Activated T-helper 17 cell treated with anti-CD3 and anti-CD28 coated beads, Interleukin-2, amount 50 U/mL, for 72 hours (primary cell): ENCODE measurements around the gene PRXL2C. TPM values are rescaled to one million over a fixed set of nuclear protein-coding genes. Genes with fewer than 3 reads are reported as not detected.
"Not testable (repeated sequence)": the region's sequence is repeated elsewhere in the genome, so short reads cannot be mapped to it uniquely, and the experiment has no call there.

Experiments
- ATAC-seq: fragments of 150-1000 bp; cut with Tn5 transposase; replicated peaks from 2 replicates; pipeline ENCODE4 v1.10.0; 2021; ENCODE audit warnings: mild to moderate bottlenecking, moderate library complexity
- H3K27ac Mint-ChIP-seq: one replicate; pipeline ENCODE4 v1.8.0; 2022; ENCODE audit warnings: mixed read lengths
- H3K27me3 Mint-ChIP-seq: one replicate; pipeline ENCODE4 v1.8.0; 2022; ENCODE audit warnings: mixed read lengths
- H3K36me3 Mint-ChIP-seq: one replicate; pipeline ENCODE4 v1.8.0; 2022; ENCODE audit warnings: low read depth, mild to moderate bottlenecking, mixed read lengths
- H3K4me1 Mint-ChIP-seq: one replicate; pipeline ENCODE4 v1.8.0; 2022; ENCODE audit warnings: mixed read lengths
- H3K4me3 Mint-ChIP-seq: one replicate; pipeline ENCODE4 v1.8.0; 2022; ENCODE audit warnings: mild to moderate bottlenecking, mixed read lengths
- H3K9me3 Mint-ChIP-seq: one replicate; pipeline ENCODE4 v1.8.0; 2022; ENCODE audit warnings: mixed read lengths
- total RNA-seq, 2 donors: library from RNA; stranded (reverse); gene quantifications; one replicate each; pipeline ENCODE4 v1.2.3, GENCODE V29; 2022

Gene PRXL2C, protein sequence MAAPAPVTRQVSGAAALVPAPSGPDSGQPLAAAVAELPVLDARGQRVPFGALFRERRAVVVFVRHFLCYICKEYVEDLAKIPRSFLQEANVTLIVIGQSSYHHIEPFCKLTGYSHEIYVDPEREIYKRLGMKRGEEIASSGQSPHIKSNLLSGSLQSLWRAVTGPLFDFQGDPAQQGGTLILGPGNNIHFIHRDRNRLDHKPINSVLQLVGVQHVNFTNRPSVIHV
- total RNA-seq, result 10 to 100 TPM; 12.7 to 18.7 TPM

DNA sequence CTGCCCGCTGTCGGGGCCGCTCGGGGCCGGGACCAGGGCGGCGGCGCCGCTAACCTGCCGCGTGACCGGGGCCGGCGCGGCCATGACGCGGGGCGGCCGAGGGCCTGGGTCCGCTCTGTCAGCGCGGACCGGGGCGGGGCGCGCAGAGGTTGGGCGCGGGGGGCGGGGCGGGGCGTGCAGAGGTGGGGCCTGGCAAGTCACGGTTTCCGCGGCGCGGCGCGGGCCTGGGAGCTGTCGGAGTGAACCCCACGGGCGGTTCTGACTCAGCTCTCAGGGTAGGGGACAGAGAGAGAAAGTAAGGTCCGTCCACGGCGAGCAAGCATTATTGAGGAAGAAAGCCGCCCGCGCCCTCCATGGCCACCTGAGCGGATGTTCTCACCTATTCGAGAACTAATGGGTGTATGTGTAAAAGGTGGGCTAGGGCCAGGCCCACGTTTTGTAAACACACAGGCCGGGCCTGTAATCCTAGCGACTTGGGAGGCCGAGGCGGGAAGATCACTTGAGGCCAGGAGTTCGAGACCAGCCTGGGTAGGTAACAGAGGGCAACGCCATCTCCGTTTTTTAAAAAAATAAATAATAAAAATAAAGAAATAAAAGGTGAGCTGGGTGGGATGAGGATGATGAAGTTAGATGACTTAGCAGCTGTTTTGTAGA lies at the start of gene PRXL2C:
TSS of gene PRXL2C (minus strand) at position 120 of the 654 bp plus-strand sequence. CDS start at position 84, 36 bp downstream.
- peaks cover 18% of the 10 kb centered on the region for H3K36me3 Mint-ChIP-seq

DNA sequence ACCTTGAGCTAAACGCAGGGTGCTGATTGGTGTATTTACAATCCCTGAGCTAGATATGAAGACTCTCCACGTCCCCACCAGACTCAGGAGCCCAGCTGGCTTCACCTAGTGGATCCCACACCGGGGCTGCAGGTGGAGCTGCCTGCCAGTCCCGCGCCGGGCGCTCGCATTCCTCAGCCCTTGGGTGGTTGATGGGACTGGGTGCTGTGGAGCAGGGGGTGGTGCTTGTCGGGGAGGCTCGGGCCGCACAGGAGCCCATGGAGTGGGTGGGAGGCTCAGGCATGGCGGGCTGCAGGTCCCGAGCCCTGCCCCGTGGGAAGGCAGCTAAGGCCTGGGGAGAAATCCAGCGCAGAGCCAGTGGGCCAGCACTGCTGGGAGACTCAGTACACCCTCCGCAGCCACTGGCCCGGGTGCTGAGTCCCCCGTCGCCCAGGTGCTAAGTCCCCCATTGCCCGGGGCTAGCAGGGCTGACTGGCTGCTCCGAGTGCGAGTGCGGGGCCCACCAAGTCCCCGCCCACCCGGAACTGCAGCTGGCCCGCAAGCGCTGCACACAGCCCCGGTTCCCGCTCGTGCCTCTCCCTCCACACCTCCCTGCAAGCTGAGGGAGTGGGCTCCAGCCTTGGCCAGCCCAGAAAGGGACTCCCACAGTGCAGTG lies 45.7 kb upstream of the PRXL2C start:
- H3K9me3 Mint-ChIP-seq, result peaks cover 15% of the 10 kb centered on the region
- H3K27ac Mint-ChIP-seq, result not testable (repeated sequence)

More for the DNA sequence above, at the start of gene PRXL2C:
- H3K4me1 Mint-ChIP-seq, result no peaks in the 10 kb centered on the region
- H3K9me3 Mint-ChIP-seq, result no peaks in the 10 kb centered on the region
- H3K4me3 Mint-ChIP-seq, result peak within 1 kb of the TSS; percentile 83
- no peaks in the 10 kb centered on the region for H3K27me3 Mint-ChIP-seq
- peak within 1 kb of the TSS; percentile 88 for H3K27ac Mint-ChIP-seq
- ATAC-seq, result peak; percentile 93

DNA sequence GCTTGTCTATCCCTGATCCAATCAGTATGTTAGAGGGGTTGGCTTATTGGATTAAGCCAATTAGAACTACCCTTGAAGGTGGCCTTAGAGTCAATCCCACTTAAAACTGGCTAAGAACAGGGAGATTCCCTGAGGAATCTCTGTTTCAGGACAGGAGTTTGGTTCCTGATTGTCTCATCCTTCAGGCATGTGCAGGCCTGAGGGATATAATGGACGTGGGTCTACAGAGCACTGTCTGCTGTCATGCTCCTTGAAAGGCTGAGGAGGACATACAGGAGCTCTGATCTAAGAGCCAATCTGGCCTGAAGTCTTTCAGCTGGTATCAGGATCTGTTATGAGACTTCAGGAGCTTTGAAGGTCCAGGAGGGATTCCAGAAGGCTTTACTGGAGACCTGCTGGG lies 36.2 kb upstream of the PRXL2C start:
- no peaks in the 10 kb centered on the region for H3K36me3 Mint-ChIP-seq

More for the DNA sequence above, 45.7 kb upstream of the PRXL2C start:
- not testable (repeated sequence) for H3K4me3 Mint-ChIP-seq, ATAC-seq, H3K27me3 Mint-ChIP-seq, H3K36me3 Mint-ChIP-seq, H3K4me1 Mint-ChIP-seq

DNA sequence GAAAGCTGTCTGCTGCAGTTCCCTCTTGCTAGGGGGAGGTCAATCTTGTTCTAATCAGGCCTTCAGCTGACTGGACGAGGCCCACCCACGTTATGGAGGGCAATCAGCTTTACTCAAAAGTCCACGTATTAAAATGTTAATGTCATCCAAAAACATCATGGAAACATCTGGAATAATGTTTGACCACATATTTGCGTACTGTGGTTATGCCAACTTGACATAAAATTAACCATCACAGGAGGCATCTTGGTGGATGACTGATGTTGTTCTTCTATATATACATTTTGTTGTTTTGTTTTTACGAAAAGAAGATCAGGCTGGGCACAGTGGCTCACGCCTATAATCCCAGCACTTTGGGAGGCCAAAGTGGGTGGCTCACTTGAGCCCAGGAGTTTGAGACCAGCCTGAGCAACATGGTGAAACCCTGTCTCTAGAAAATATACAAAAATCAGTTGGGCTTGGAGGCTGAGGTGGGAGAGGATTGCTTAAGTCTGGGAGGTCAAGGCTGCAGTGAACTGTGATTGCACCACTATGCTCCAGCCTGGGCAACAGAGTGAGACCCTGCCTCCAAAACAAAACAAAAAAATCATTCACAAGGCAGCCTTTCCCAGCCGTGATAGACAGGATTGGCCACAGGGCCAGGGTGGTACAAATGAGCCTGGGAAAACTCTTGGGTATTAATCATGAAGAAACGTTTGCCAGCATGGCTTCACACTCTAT lies 33.8 kb upstream of the PRXL2C start:
- Mint-ChIP-seq H3K4me1 (peaks cover 5% of the 10 kb centered on the region), H3K36me3 (no peaks in the 10 kb centered on the region), H3K9me3 (peaks cover 6% of the 10 kb centered on the region), H3K27ac (no peak overlapping the region), H3K27me3 (no peaks in the 10 kb centered on the region), H3K4me3 (no peak overlapping the region)
- no peak for ATAC-seq

More for the DNA sequence above, 36.2 kb upstream of the PRXL2C start:
- ATAC-seq, result no peak
- H3K27me3 Mint-ChIP-seq, result no peaks in the 10 kb centered on the region
- H3K9me3 Mint-ChIP-seq, result peaks cover 6% of the 10 kb centered on the region
- no peak overlapping the region for H3K4me3 Mint-ChIP-seq
- H3K4me1 Mint-ChIP-seq, result peaks cover 5% of the 10 kb centered on the region
- no peak overlapping the region for H3K27ac Mint-ChIP-seq

DNA sequence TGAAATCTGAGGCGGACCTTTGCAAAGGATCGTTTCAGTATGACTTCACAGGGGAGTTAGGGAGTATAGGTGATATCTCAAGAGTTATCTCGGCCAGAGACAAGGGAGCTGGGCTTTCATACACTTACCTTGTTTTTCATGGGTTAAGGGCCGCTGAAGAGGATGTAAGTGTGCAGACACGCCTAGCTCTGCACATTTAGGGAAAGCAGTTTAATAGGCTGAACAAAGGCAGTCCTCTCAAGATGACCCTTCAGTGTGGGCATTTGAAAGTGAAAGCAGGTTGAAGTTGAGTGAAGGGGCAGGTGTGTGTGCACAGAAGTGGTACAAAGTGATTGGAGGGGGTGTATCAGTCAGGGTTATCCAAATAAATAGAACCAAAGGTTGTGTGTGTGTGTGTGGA lies 33.1 kb upstream of the PRXL2C start:
- ATAC-seq, result no peak
- peaks cover 6% of the 10 kb centered on the region for H3K9me3 Mint-ChIP-seq

DNA sequence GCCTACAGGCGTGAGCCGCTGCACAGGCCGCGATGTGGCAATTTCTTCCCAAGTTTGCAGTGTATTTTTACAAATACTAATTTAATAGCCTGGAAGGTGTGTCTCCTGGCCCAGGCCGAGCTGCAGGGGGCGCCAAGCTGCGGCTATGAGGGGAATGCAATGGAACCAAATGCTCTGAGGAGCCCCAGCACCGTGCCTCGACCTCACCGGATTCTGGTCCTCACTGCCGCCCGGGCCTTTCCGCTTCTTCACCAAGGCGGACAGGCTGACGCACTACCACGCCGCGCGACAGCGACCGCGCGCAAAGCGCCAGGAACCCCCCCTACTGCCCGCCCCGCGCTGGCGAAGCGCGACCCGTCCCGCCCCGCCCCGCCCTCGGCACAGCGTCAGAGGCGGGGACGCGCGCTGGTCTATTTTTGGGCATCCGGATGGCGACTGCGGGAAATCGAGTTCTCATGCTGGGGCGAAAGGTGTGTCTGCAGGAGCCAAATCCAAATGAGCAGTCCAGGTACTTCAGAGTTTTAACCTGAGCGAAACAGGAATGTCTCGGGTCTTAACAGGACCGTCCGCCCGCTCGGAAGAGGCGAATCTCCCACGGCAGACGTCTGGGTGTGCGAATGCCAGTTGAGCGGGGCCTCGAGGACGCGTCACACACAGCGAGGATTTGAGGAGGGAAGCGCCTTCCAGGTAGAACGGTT lies 31.7 kb upstream of the PRXL2C start:
- Mint-ChIP-seq H3K27me3 (no peaks in the 10 kb centered on the region), H3K27ac (peak overlapping the region; percentile 77), H3K4me3 (peak overlapping the region; percentile 90), H3K9me3 (peaks cover 6% of the 10 kb centered on the region), H3K4me1 (peaks cover 5% of the 10 kb centered on the region), H3K36me3 (no peaks in the 10 kb centered on the region)
- ATAC-seq, result peak; percentile 98

More for the DNA sequence above, 33.1 kb upstream of the PRXL2C start:
- H3K36me3 Mint-ChIP-seq, result no peaks in the 10 kb centered on the region
- no peak overlapping the region for H3K27ac Mint-ChIP-seq
- H3K27me3 Mint-ChIP-seq, result no peaks in the 10 kb centered on the region
- peaks cover 5% of the 10 kb centered on the region for H3K4me1 Mint-ChIP-seq
- H3K4me3 Mint-ChIP-seq, result peak overlapping the region; percentile 90

DNA sequence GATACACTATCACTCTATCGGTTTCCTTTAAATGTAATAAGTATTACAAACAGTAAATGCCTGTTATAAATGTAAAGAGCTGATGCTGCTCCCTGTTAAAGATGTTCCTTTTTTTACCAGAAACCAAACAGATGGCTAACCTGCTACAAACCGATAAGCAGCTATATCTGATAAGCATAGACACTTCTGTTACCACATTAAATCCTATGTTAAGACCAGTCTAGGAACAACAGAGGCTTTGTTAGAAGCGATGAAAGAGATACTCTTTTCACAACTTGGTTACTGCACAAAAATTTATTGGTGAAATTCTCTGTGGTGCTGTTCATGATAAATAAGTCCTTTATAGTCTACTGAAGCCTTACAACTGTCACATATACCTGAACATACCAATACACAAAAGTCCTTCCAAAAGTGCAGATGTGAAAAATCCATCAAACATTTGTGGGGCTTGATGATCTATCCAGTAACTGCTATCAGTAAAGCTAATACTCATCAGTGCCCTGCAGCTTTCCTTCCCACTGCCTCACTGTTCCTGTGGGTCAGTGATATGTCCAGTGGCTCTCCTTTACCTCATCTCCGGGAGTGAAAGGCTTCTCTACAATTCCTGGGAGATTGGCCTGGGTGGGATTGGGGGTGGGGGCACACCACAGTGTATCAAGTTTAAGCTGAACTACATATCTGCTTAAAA lies 25.8 kb upstream of the PRXL2C start:
- H3K27ac Mint-ChIP-seq, result no peak overlapping the region
- no peaks in the 10 kb centered on the region for H3K9me3 Mint-ChIP-seq
- no peaks in the 10 kb centered on the region for H3K27me3 Mint-ChIP-seq
- ATAC-seq, result no peak
- no peak overlapping the region for H3K4me3 Mint-ChIP-seq
- H3K4me1 Mint-ChIP-seq, result no peaks in the 10 kb centered on the region
- H3K36me3 Mint-ChIP-seq, result no peaks in the 10 kb centered on the region

DNA sequence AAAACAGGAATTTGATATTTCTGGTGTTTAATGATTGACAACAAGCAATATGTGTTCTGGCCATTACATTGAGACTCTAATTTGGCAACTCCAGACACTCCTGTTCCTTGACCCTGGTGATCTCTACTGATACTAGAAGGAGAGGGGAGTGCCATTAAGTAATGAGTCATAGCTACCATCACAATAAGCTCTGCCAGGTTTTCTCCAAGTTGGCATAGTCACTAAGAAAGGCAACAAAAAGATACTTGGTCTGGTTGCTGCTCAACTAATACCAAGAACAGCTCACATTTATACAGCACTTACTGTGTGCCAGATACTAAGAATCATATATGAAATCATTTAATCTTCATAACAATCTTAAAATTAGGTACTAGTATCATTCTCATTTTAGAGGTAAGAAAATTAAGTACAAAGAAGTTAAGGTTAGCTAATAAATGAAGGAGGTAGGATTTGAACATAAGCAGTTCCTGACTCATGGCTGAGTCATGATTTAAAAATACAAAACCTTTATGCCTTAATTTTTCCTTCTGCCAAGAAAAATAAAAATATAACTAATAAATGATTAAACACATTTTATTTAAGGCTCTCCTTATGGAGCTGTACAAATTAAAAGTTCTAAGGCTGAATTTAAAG lies 19.9 kb upstream of the PRXL2C start:
- Mint-ChIP-seq H3K27me3 (no peaks in the 10 kb centered on the region), H3K4me1 (no peaks in the 10 kb centered on the region), H3K9me3 (no peaks in the 10 kb centered on the region), H3K4me3 (no peak overlapping the region), H3K36me3 (no peaks in the 10 kb centered on the region), H3K27ac (no peak overlapping the region)
- ATAC-seq, result no peak

DNA sequence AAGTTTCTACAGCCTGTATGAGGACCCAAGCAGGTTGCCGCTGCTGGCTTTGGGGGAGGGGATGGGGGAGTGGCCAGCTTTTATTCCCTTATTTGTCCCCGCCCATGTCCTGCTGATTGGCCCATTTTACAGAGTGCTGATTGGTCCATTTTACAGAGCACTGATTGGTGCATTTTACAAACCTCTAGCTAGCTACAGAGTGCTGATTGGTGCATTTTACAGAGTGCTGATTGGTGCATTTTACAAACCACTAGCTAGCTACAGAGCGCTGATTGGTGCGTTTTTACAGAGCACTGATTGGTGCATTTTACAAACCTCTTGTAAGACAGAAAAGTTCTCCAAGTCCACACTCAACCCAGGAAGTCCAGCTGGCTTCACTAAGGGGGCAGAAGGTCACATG lies 18.7 kb upstream of the PRXL2C start:
- not testable (repeated sequence) for H3K4me3 Mint-ChIP-seq, ATAC-seq, H3K27ac Mint-ChIP-seq, H3K36me3 Mint-ChIP-seq, H3K27me3 Mint-ChIP-seq, H3K4me1 Mint-ChIP-seq, H3K9me3 Mint-ChIP-seq

DNA sequence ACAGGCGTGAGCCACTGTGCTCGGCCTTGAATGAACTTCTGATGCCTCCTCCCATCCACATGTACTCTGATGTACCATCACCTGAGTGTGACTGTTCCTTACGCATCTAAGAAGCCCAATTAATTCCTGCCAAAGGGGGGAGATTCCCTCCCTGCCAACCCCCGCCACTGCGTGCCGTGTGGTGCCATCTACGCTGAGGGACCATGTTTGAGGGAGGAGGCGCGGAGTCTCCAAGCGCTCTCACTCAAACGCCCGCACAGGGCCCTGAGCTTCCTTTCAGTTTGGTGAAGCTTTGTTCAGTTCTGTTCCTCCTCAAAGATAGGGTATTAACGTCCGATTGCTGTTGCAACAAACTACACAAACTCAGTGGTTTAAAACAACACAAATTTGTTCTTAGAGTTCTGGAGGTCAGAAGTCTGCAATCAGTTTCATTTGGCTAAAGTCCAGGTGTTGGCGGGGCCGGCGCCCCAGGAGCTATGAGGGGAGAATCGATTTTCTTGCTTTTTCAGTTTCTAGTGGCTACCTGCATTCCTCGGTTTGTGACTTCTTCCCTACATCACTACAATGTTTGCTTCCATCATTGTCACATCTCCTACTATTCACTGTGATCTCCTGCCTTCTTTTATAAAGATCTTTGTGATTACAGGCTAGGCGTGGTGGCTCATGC lies 13.9 kb upstream of the PRXL2C start:
- Mint-ChIP-seq H3K9me3 (no peaks in the 10 kb centered on the region), H3K27me3 (peaks cover 4% of the 10 kb centered on the region), H3K4me3 (no peak overlapping the region), H3K36me3 (no peaks in the 10 kb centered on the region), H3K4me1 (no peaks in the 10 kb centered on the region), H3K27ac (peak overlapping the region; percentile 27)
- no peak for ATAC-seq

DNA sequence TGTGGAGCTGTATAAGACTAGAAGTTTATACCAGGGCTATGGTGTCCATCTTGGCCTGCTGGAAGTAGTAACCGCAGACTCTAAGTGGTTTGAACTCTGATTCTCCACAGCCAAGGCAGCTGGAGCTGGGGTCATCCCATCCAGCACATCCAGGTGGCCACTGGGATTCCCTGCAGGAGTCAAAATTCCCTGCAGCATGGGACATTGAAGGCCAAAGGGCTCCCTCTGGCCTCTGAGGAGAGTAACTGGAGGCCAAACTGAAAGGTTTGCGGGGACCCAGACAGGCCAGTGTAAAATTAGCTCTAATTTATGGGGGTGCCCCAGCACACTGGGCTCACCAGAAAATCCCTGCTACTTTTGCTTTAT lies 12.2 kb upstream of the PRXL2C start:
- H3K4me3 Mint-ChIP-seq, result no peak overlapping the region
- no peak overlapping the region for H3K27ac Mint-ChIP-seq
- no peak for ATAC-seq
- peaks cover 4% of the 10 kb centered on the region for H3K27me3 Mint-ChIP-seq
- H3K36me3 Mint-ChIP-seq, result no peaks in the 10 kb centered on the region
- H3K4me1 Mint-ChIP-seq, result no peaks in the 10 kb centered on the region
- H3K9me3 Mint-ChIP-seq, result no peaks in the 10 kb centered on the region

DNA sequence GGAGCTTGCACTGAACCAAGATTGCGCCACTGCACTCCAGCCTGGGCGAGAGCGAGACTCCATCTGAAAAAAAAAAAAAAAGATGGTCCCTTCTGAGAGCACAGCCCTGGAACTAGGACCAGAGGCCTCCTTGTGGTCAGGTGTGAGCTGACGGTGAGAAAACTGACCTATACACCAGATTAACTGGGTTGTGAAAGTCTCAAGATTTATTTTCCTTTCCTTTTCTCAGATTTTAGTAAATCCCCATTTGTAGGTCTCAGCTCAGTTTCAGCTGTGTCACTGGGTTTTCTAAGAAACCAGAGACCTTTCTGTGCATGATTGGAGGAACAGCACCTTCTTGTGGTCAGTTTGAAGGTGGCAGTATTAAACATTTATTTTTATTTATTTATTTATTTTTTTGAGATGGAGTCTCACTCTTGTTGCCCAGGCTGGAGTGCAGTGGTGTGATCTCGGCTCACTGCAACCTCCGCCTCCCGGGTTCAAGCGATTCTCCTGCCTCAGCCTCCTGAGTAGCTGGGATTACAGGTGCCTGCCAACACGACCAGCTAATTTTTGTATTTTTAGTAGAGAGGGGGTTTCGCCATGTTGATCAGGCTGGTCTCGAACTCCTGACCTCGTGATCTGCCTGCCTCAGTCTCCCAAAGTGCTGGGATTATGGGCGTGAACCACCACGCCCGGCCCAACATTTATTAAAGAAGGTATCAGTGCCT lies 11.7 kb upstream of the PRXL2C start:
- not testable (repeated sequence) for H3K27ac Mint-ChIP-seq, H3K4me1 Mint-ChIP-seq, H3K9me3 Mint-ChIP-seq, H3K27me3 Mint-ChIP-seq, H3K4me3 Mint-ChIP-seq, H3K36me3 Mint-ChIP-seq
- peak; percentile 77 for ATAC-seq
